NB4 (cell line): Measurements from ENCODE around the gene EPAS1.
A peak's percentile ranks its signal among the peaks of the same experiment; 100 is the strongest.

ENCODE experiments used
- DNase-seq: peaks from one replicate; pipeline ENCODE4 v3.0.0; 2010; ENCODE audit warnings: low read depth
- H3K4me3 ChIP-seq: one replicate; pipeline ENCODE4 v1.5.1; 2011; ENCODE audit warnings: mild to moderate bottlenecking, low read depth, low read length, moderate library complexity
- CTCF ChIP-seq: IDR thresholded peaks from one replicate; pipeline ENCODE4 v1.5.1; 2012; ENCODE audit warnings: low read depth, low read length
- MYC ChIP-seq: IDR thresholded peaks from 2 replicates; pipeline ENCODE4 v1.6.1; 2011; ENCODE audit warnings: low read depth, low read length
- POLR2A ChIP-seq: IDR thresholded peaks from 2 replicates; pipeline ENCODE4 v1.6.1; 2011; ENCODE audit warnings: mild to moderate bottlenecking; ENCODE audit not compliant: insufficient read length; ENCODE audit errors: extremely low read depth
- TF ChIP-seq, protein P1 (sequence below): IDR thresholded peaks from 2 replicates; pipeline ENCODE4 v1.6.1; 2011; ENCODE audit warnings: low read depth, low read length

EPAS1 gene

DNA sequence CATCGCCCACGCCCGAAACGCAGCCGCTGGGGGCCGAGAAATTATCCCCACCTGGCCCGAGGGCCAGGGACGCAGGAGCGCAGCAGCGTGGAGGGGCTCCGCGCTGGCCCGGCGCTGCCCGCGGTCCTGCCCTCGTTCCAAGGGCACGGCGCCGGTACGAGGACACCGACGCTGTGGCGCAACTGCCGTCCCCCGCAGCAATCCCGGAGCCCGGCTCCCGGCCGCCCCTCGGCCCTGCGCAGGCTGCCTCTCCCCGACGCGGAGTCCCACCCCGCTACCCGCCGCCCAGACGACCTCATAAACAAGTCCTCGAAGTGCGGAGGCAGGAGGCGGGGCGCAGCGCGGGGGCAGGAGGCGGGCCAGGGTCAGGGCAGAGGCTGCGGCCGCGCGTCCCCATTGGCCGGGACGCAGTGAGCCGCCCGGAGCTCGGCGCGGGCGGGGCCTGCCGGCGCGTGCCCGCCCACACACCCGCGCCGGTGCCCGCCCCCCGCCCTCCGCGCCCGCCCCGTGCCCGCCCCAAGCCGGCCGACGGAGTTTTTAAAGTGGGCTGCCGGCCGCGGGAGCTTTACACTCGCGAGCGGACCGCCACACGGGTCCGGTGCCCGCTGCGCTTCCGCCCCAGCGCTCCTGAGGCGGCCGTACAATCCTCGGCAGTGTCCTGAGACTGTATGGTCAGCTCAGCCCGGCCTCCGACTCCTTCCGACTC is at the start of gene EPAS1:
EPAS1 (plus strand) TSS at position 568 of the 706 bp plus-strand sequence. CDS start 505 bp downstream, outside the sequence.
- no peak for TF ChIP-seq CTCF
- TF ChIP-seq, protein P1, sequence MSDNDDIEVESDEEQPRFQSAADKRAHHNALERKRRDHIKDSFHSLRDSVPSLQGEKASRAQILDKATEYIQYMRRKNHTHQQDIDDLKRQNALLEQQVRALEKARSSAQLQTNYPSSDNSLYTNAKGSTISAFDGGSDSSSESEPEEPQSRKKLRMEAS = peak; percentile 25; the same call in 1 of the 2 replicates
- DNase-seq = peak; percentile 90
- H3K4me3 ChIP-seq = peak within 1 kb of the TSS; percentile 51

DNA sequence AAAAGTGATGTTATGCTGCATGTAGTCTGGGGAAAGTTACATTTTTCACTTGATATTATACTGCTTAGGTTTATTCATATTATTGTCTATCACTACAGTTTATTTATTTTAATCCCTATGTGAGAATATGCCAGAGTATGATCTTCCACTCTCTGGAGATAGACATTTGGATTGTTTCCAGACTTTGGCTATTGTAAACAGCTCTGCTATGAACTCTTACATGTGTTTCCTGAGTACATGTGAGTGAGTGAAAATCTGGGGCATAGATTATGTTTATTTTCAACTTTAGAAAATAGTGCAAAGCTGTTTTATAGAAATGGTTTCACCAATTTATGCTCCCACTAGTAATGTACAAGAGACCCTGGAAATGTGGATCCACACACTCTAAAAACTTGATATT is 49.0 kb upstream of the EPAS1 start:
- TF ChIP-seq POLR2A (no peak), MYC (no peak), CTCF (no peak)
- TF ChIP-seq, protein P1 = no peak
- no peak for DNase-seq
- H3K4me3 ChIP-seq = no peak overlapping the region

DNA sequence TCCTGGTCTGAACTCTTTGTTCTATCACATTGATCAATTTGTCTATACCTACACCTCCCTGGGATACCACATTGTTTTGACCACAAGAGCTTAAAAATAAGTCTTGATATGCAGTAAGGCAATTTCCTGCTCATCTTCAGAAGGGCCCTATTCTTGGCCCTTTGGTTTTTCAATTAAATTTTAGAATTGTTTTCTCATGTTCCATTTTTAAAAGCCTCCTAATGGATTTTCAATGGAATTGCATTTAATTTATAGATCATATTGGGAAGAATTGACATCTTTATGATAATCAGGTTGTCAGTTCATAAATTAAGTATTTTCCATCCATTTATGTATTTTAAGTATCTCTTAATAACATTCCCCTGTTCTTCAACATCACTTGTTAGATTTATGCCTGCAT is 47.6 kb upstream of the EPAS1 start:
- no peak overlapping the region for H3K4me3 ChIP-seq
- DNase-seq = no peak
- no peak for TF ChIP-seq CTCF
- TF ChIP-seq, protein P1 = no peak
- TF ChIP-seq MYC = no peak
- no peak for TF ChIP-seq POLR2A

GRCh38 chr2:46252891-46253659 is 44.1 kb upstream of the EPAS1 start:
- no peak for TF ChIP-seq MYC
- DNase-seq = no peak

GRCh38 chr2:46254474-46254873 is 42.7 kb upstream of the EPAS1 start:
- TF ChIP-seq, protein P1 = no peak
- TF ChIP-seq CTCF (no peak), MYC (no peak), POLR2A (no peak)
- no peak overlapping the region for H3K4me3 ChIP-seq
- DNase-seq = no peak

More at GRCh38 chr2:46252891-46253659, 44.1 kb upstream of the EPAS1 start:
- H3K4me3 ChIP-seq = no peak overlapping the region

GRCh38 chr2:46256563-46257142 is 40.6 kb upstream of the EPAS1 start:
- H3K4me3 ChIP-seq = no peak overlapping the region
- TF ChIP-seq, protein P1 = no peak
- TF ChIP-seq POLR2A (no peak), MYC (no peak), CTCF (no peak)
- peak; percentile 11 for DNase-seq
